DMS 273 (cell line): ENCODE data around the gene KANSL1L.
"Not testable (repeated sequence)": the region's sequence is repeated elsewhere in the genome, so short reads cannot be mapped to it uniquely, and the experiment has no call there.

ENCODE experiments used
- DNase-seq: peaks from one replicate; lab custom pipeline; 2025; ENCODE audit not compliant: unreplicated experiment; lab: John Stamatoyannopoulos, UW

KANSL1L gene

GRCh38 chr2:210171309-210172218 is at the start of gene KANSL1L:
Gene KANSL1L, minus strand, starts transcription at chr2:210171409. Its CDS starts 16,827 bp downstream, at chr2:210154582.
- peak; percentile 98 for DNase-seq

DNA sequence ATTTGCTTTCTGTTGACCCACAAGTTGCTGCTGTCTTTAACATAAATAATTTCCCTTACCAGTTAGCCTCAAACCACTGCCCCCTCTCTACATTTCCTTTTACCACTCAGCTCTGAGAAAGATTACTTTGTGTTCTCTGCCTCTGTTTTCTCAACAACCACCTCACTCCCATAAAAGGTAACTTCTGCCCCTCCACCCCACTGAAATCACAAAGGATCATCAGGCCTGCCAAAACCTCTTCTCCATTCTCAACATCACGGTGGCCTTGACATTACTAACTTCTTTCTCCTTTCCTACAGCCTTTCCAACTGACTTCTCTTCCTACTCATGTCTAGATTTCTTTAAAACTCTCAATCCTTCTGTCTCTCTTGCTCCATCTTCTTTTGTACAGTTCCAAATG is 43.9 kb upstream of the KANSL1L start:
- no peak for DNase-seq

DNA sequence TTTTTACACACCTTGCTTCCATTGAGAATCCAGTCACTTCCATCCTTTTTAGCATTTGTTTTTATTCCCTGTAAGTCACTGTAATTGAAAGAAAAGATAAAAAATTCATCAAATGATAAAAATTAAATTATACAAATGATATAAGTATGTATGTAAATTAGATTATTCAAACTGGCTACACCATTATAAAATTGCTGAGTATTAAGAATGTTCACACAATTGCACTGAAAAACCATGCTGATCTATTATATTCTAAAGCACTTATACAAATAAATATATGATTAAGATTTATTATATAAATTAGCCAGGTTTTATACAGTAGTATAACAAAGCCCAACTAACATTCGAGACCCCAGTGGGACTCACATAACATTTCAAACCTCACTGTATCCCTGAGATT is 39.0 kb upstream of the KANSL1L start:
- no peak for DNase-seq

GRCh38 chr2:210207929-210208328 is 36.7 kb upstream of the KANSL1L start:
- no peak for DNase-seq

GRCh38 chr2:210203558-210203957 is 32.3 kb upstream of the KANSL1L start:
- no peak for DNase-seq

- DNase-seq: no peak
Measured at GRCh38 chr2:210203147-210203546, 31.9 kb upstream of the KANSL1L start.

DNA sequence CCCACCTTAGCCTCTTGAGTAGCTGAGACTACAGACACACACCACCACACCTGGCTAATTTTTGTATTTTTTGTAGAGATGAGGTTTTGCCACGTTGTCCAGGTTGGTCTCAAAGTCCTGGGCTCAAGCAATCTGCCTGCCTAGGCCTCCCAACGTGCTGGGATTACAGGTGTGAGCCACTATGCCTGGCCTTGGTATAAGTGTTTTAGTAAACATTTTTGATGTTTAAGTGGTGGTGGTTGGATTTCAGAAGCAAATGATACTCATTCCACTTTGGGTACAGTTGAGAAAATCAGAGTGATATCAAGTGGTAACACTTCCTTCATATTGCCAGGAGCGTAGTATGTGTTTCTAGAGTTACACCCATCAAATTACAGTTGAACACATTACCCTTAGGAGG is 28.6 kb upstream of the KANSL1L start:
- DNase-seq: no peak

DNA sequence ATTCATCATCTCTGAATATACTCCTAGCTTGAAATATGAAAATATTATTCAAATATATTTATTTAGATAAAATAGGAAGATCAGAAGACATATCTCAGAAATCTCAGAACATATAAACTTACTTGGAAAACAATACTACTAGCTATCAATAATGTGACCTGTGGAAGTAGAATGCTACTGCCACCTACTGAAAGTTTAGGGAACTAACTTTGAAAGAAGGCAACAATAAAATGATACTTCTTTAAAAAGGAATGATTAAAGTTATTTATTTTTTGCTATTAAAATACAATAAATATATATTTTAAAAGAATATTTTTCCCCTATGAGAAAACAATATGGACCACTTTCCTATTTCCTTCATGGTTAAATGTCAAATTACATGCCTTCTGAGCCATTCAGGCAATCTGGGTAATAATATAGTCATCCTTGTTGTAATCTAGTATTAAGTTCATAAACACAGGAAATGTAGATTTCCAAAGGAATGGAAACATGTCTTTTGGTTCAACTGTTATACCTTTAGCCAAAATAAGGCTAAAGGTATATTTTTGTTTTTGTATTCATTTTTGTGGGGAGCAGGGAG is 28.1 kb upstream of the KANSL1L start:
- peak; percentile 59 for DNase-seq

GRCh38 chr2:210198326-210198725 is 27.1 kb upstream of the KANSL1L start:
- DNase-seq: no peak

GRCh38 chr2:210197720-210198119 is 26.5 kb upstream of the KANSL1L start:
- no peak for DNase-seq

DNA sequence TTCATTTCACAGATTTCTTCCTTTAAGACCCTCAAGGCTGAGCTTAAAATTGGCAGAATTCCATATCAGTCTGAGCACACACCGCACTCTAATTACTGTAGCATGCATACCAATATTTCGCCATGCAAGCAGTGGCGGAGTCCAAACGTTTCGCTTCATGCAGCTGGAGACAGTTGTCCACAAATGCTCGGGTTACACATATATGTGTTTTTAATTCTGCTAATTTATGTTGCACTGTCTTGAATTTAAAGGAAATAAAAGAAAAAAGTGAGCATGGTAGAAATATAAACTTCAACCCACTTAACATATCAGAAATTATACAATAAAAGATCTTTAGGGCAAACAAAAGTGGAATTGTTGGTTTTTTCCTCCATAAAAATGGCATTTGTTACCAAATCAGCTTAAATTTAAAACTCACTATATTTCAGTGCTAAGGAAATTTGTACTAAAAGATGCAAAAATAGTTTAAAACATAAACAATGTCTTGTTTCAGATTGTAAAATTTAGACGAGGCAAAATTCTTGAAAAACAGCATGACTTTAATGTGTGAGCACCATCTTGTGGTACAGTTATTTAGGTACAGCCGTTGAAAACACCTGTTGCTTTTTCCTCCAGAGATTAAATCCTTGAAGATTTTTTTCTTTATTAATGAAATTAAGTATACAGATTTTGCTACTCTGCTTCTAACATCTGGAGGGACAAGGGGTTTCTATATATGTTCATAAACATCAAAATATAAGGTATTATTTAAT is 24.1 kb upstream of the KANSL1L start:
- peak; percentile 74 for DNase-seq

- DNase-seq: no peak
Measured at GRCh38 chr2:210190345-210190744, 19.1 kb upstream of the KANSL1L start.

GRCh38 chr2:210189452-210190138 is 18.4 kb upstream of the KANSL1L start:
- no peak for DNase-seq

DNA sequence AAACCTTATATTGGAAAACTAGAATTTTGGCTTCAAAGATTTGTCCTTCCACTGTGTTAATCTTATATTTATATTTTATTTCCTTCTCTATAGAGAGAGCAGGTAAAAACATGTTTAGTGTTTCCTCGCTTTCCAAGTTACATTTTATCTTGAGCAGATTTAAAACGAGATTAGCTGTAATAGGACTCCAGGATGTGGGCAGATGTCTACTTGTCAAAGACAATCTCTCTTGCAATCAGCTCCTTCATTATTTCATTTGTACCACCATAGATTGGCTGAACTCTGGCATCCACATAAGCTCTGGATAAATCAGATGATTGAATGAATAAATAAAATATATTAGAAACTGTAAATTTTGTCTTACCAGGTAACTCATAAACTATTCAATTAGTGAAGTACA is 17.5 kb upstream of the KANSL1L start:
- DNase-seq: peak; percentile 48

DNA sequence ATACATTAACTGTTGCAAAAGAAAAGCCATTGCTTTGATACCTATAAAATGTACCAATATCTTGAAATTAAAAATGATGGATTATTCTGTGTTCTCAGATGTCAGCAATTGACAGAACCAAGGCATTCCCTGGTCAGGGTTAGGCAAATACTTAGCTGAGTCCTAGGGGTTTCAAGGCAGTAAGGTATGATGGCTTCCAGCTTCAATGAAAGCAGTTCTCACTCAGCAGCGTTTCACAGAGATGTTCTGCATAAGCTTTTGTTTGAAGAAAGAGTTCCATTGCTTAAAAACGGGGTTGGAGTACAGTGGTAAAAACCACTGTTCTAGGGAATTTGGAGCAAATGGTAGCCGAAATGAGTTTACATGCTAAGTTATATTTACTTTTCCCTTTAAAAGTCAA is 17.0 kb upstream of the KANSL1L start:
- DNase-seq: peak; percentile 5

GRCh38 chr2:210183936-210184335 is 12.7 kb upstream of the KANSL1L start:
- not testable (repeated sequence) for DNase-seq

DNA sequence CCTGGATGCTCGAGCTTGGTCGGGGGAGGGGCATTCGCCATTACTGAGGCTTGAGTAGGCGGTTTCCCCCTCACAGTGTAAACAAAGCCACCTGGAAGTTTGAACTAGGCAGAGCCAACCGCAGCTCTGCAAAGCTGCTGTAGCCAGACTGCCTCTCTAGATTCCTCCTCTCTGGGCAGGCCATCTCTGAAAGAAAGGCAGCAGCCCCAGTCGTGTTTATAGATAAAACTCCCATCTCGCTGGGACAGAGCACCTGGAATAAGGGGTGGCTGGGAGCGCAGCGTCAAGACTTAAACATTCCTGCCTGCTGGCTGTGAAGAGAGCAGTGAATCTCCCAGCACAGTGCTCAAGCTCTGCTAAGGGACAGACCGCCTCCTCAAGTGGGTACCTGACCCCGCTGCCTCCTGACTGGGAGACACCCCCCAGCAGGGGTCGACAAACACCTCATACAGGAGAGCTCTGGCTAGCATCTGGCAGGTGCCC is 10.4 kb upstream of the KANSL1L start:
- peak; percentile 75 for DNase-seq

- not testable (repeated sequence) for DNase-seq
Measured at GRCh38 chr2:210181033-210181605, 9.9 kb upstream of the KANSL1L start.

GRCh38 chr2:210180477-210180876 is 9.3 kb upstream of the KANSL1L start:
- no peak for DNase-seq

DNA sequence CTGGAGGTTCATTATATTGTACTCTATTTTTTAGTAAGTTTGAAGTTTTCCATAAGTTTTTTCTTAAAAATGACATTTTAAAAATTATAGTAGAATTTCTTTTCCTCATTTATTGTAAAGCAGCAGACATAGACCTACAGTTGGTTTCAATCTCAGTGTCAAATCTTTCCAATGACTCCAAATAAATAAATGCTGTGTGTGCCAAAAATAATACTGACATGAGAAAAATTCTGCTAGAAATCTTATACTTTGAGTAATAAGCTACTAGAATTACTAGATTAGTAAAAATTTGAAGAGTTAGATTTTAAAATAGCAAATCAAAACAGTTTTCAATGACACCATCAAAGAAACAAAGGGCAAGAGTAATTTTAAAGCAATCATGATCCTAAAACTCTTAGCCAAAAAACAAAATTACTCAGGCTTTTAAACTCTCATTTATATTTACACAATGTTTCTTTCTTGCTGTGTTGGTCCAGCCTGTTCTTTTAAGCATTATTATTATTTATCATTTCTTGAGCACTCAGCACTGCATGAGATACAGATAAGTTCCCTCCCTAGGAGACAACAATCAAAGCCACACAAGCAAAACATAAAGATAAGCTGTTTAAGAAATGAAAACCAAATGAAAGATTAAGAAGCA is 8.3 kb upstream of the KANSL1L start:
- no peak for DNase-seq
